IMR-90 (cell line): Measurements from ENCODE around the gene ZBTB1.

Source experiments
- CHD1 ChIP-seq: IDR thresholded peaks from 2 replicates; pipeline ENCODE4 v1.6.1; 2012; ENCODE audit warnings: low read depth, low read length, improper control_type of control experiment
- CTCF ChIP-seq: conservative IDR thresholded peaks from 2 replicates; pipeline ENCODE4 v1.5.1; 2012; ENCODE audit warnings: mild to moderate bottlenecking, low read depth, low read length, improper control_type of control experiment
- ELK1 ChIP-seq: fragments of 150-350 bp; IDR thresholded peaks from 2 replicates; pipeline ENCODE4 v1.6.1; 2016; ENCODE audit warnings: low read depth, mild to moderate bottlenecking, low read length, moderate library complexity, borderline replicate concordance
- MAZ ChIP-seq: IDR thresholded peaks from 2 replicates; pipeline ENCODE4 v1.6.1; 2012; ENCODE audit warnings: low read depth, mild to moderate bottlenecking, low read length, improper control_type of control experiment, moderate library complexity, borderline replicate concordance
- MXI1 ChIP-seq: IDR thresholded peaks from 2 replicates; pipeline ENCODE4 v1.6.1; 2012; ENCODE audit warnings: low read depth, mild to moderate bottlenecking, low read length, moderate library complexity, borderline replicate concordance
- POLR2A ChIP-seq: IDR thresholded peaks from 2 replicates; pipeline ENCODE4 v1.6.1; 2012; ENCODE audit warnings: mild to moderate bottlenecking, low read depth, low read length
- RCOR1 ChIP-seq: IDR thresholded peaks from 2 replicates; pipeline ENCODE4 v1.6.1; 2012; ENCODE audit warnings: mild to moderate bottlenecking, low read length, improper control_type of control experiment; ENCODE audit not compliant: insufficient replicate concordance
- RFX5 ChIP-seq: IDR thresholded peaks from 2 replicates; pipeline ENCODE4 v1.8.0; 2012; ENCODE audit warnings: low read depth, mild to moderate bottlenecking, low read length, moderate library complexity
- SMC3 ChIP-seq: fragments of 150-350 bp; IDR thresholded peaks from 2 replicates; pipeline ENCODE4 v1.6.1; 2016; ENCODE audit warnings: low read depth, mild to moderate bottlenecking, antibody characterized with exemption, low read length, moderate library complexity
- USF2 ChIP-seq: fragments of 150-350 bp; IDR thresholded peaks from 2 replicates; pipeline ENCODE4 v1.6.1; 2017; ENCODE audit warnings: mild to moderate bottlenecking, antibody characterized with exemption, low read length, low read depth

- no peak for TF ChIP-seq CTCF
- TF ChIP-seq USF2 = no peak
- TF ChIP-seq POLR2A = no peak; the same call in 1 of the 2 replicates
- TF ChIP-seq SMC3 = no peak
- TF ChIP-seq RFX5 = no peak
- TF ChIP-seq MXI1 = no peak
- no peak for TF ChIP-seq CHD1
- no peak for TF ChIP-seq MAZ
- TF ChIP-seq ELK1 = no peak
- no peak for TF ChIP-seq RCOR1
These were observed 3.0 kb downstream of the ZBTB1 start for GRCh38 chr14:64507376-64508156.
